Tibial nerve (tissue), 4 donors: Measurements from ENCODE around the gene CDH7. TPM values are rescaled to one million over a fixed set of nuclear protein-coding genes. Genes with fewer than 3 reads are reported as not detected.

ENCODE experiments used
- DNase-seq, 2 donors: peaks; one replicate each; pipeline ENCODE4 v3.0.0-alpha.2; 2019; ENCODE audit warnings: low spot score in 2 of 2
- H3K27ac ChIP-seq, 4 donors: fragments of 200-600 bp; sonication (generic) in 3 of 4; one replicate each; pipeline ENCODE4 v1.5.1; 2017 to 2019; ENCODE audit warnings: mild to moderate bottlenecking in 1 of 4
- H3K27me3 ChIP-seq, 2 donors: fragments of 200-600 bp; sonication (generic) in 1 of 2; one replicate each; pipeline versions ENCODE4 v1.5.1 to v1.6.0; 2017 to 2019
- H3K36me3 ChIP-seq, 3 donors: fragments of 200-600 bp; sonication (generic); one replicate each; pipeline ENCODE4 v1.5.1; 2018 to 2019
- H3K4me1 ChIP-seq, 4 donors: fragments of 200-600 bp; sonication (generic) in 3 of 4; one replicate each; pipeline ENCODE4 v1.5.1; 2017 to 2019
- H3K4me3 ChIP-seq, 4 donors: fragments of 200-600 bp; sonication (generic) in 3 of 4; one replicate each; pipeline ENCODE4 v1.5.1; 2017 to 2019; ENCODE audit warnings: mild to moderate bottlenecking in 1 of 4, moderate library complexity in 1 of 4
- H3K9me3 ChIP-seq, 4 donors: fragments of 200-600 bp; sonication (generic) in 3 of 4; one replicate each; pipeline ENCODE4 v1.5.1; 2017 to 2019
- EP300 ChIP-seq, 2 donors: sonication (generic); formaldehyde crosslinking; IDR thresholded peaks; one replicate each; pipeline ENCODE4 v1.6.1; 2017; ENCODE audit warnings: antibody characterized with exemption in 2 of 2, mild to moderate bottlenecking in 1 of 2
- POLR2A ChIP-seq, 2 donors: fragments of 450-650 bp; IDR thresholded peaks; one replicate each; pipeline ENCODE4 v1.6.1; 2017; ENCODE audit warnings: antibody characterized with exemption in 2 of 2, mild to moderate bottlenecking in 2 of 2, moderate library complexity in 2 of 2
- WGBS, 2 donors: methylation state at CpG; one replicate each; pipeline ENCODE4 v1.1.5; 2018; 5-methylcytosine and 5-hydroxymethylcytosine counted together
- total RNA-seq, 4 donors: library from RNA; depleted of rRNA; stranded (reverse); fragments of >200 nt; gene quantifications; one replicate each; pipeline ENCODE4 v1.1.0, GENCODE V29; 2016
- TF ChIP-seq, protein P1 (sequence below), 5 experiments: fragments of 200-600 bp in 3 of 5; fragments of 450-650 bp in 2 of 5; sonication (generic) in 3 of 5; IDR thresholded peaks; one replicate each; pipeline ENCODE4 v1.5.1; 2016 to 2019; ENCODE audit warnings: antibody characterized with exemption in 5 of 5, mild to moderate bottlenecking in 3 of 5, moderate library complexity in 2 of 5

The CDH7 gene
- total RNA-seq, 4 donors from 2014 or later = 16.5 to 27.2 (median 22.5) TPM

DNA sequence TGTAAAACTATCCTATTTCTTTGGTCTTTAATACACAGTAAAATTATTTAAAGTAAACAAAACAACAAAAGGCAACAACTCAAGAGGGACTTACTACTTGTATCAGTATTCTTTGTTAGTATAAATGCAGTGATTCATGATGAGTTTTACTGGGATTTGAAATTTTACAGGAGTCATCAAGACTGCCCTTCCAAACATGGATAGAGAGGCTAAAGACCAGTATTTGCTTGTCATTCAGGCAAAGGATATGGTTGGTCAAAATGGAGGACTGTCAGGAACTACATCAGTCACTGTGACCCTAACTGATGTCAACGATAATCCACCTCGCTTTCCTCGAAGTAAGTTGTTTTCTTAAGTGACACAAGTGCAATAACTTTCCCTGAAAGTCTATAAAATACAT is 71.1 kb downstream of the CDH7 start:
- Histone ChIP-seq H3K4me1 (no peaks in the 10 kb centered on the region), H3K27ac (no peak overlapping the region), H3K36me3 (no peaks in the 10 kb centered on the region), H3K9me3 (no peaks in the 10 kb centered on the region), H3K27me3 (no peaks in the 10 kb centered on the region), H3K4me3 (no peak overlapping the region)
- DNase-seq = no peak
- 89 to 92% methylated on average over 3 of the region's 3 CpGs for WGBS, 2 donors
- TF ChIP-seq EP300 (IDR thresholded peaks at IDR 0.05) = no peak
- TF ChIP-seq POLR2A (IDR thresholded peaks at IDR 0.05) = no peak
- TF ChIP-seq, protein P1, sequence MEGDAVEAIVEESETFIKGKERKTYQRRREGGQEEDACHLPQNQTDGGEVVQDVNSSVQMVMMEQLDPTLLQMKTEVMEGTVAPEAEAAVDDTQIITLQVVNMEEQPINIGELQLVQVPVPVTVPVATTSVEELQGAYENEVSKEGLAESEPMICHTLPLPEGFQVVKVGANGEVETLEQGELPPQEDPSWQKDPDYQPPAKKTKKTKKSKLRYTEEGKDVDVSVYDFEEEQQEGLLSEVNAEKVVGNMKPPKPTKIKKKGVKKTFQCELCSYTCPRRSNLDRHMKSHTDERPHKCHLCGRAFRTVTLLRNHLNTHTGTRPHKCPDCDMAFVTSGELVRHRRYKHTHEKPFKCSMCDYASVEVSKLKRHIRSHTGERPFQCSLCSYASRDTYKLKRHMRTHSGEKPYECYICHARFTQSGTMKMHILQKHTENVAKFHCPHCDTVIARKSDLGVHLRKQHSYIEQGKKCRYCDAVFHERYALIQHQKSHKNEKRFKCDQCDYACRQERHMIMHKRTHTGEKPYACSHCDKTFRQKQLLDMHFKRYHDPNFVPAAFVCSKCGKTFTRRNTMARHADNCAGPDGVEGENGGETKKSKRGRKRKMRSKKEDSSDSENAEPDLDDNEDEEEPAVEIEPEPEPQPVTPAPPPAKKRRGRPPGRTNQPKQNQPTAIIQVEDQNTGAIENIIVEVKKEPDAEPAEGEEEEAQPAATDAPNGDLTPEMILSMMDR (IDR thresholded peaks at IDR 0.05) = no peak

DNA sequence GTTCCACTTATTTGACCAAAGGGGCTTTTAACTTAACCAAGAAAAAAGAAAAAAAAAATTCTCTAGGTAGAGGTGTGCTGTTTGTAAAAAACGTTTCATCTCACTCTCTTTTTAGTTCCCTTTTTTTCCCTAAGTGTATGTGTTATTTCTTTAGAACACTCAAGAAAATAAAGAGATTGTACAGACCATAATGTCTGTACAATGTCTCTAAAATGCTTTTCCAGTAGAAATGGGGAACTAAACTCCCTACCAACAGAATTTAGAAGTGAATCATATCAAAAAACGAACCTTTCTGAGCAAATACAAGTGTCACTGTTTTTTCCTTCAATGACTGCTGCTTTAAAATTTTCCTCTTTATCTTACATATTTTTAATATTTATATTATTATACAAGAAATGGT is 72.0 kb downstream of the CDH7 start:
- no peak overlapping the region for H3K27ac ChIP-seq
- H3K36me3 ChIP-seq = no peaks in the 10 kb centered on the region
- TF ChIP-seq POLR2A (IDR thresholded peaks at IDR 0.05) = no peak
- TF ChIP-seq, protein P1 (IDR thresholded peaks at IDR 0.05) = no peak
- TF ChIP-seq EP300 (IDR thresholded peaks at IDR 0.05) = no peak

DNA sequence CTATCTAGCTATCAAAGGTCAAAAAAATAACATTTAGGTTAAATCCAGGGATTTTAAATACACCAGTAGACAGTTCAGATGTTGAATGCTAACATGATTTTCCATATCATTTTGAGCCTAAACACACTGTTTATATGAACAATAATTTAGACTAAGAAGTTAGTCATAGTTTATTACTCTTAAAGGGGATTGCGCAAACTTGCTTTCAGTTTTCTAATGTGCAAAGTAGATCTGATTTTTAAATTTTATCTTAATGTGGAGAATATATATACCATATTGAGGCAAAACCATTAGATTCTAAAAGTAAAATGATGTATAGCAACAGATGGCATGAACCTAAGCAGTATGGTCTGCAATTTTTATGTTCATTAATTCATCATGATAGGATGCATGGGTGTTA is 76.6 kb downstream of the CDH7 start:
- Histone ChIP-seq H3K27me3 (no peaks in the 10 kb centered on the region), H3K4me1 (no peaks in the 10 kb centered on the region), H3K27ac (no peak overlapping the region), H3K36me3 (no peaks in the 10 kb centered on the region), H3K4me3 (no peak overlapping the region), H3K9me3 (no peaks in the 10 kb centered on the region)
- 97 to 98% methylated on average over 1 of the region's 1 CpG for WGBS, 2 donors
- TF ChIP-seq EP300 (IDR thresholded peaks at IDR 0.05) (no peak), POLR2A (IDR thresholded peaks at IDR 0.05) (no peak)
- TF ChIP-seq, protein P1 (IDR thresholded peaks at IDR 0.05) = no peak
- DNase-seq = no peak

More for the DNA sequence above, 72.0 kb downstream of the CDH7 start:
- DNase-seq = no peak
- Histone ChIP-seq H3K9me3 (no peaks in the 10 kb centered on the region), H3K4me3 (no peak overlapping the region), H3K4me1 (no peaks in the 10 kb centered on the region), H3K27me3 (no peaks in the 10 kb centered on the region)
- 55 to 56% methylated on average over 2 of the region's 2 CpGs for WGBS, 2 donors

DNA sequence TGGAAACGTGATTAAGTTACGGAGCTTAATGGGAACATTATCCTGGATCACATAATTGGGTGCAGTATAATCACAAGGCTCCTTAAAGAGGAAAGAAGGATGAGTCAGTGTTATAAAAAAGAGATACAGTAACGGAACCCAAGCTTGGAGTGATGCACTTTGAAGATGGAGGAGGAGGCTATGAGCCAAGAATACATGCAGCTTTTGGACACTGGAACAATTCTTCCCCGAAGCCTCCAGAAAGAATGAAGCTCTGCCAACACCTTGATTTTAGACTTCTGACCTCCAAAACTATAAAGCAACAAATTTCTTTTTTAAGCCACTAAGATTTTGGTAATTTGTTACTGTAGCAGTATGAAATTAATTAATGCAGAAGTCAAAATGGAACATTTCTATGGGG is 85.1 kb downstream of the CDH7 start:
- DNase-seq = no peak
- no peaks in the 10 kb centered on the region for H3K36me3 ChIP-seq
- 66 to 68% methylated on average over 4 of the region's 4 CpGs for WGBS, 2 donors
- H3K27me3 ChIP-seq = no peaks in the 10 kb centered on the region
- H3K4me3 ChIP-seq = no peak overlapping the region
- TF ChIP-seq, protein P1 (IDR thresholded peaks at IDR 0.05) = no peak
- TF ChIP-seq EP300 (IDR thresholded peaks at IDR 0.05) (no peak), POLR2A (IDR thresholded peaks at IDR 0.05) (no peak)
- no peaks in the 10 kb centered on the region for H3K4me1 ChIP-seq
- no peak overlapping the region for H3K27ac ChIP-seq
- H3K9me3 ChIP-seq = peaks cover 0 to 7% (median 0%) of the 10 kb centered on the region in 4 donors

DNA sequence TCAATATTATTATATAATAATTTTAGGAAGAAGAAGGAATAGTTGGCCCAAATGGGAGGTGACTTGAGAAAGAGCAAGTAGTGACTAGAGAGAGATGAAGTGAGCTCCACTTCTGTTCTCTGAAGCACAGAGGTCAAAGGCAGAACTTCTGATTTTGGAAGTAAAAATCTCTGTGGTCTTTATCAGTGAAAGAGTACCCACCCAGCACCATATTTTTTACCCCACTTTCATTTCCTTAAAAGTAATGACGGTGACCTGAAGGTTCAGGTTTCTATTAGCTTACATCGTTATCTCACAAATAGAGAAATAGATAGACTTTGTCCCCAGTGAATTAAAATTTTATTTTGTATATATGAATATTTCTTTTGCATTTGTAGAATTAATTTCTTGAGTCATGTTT is 95.3 kb downstream of the CDH7 start:
- no peak for DNase-seq
- WGBS, 2 donors = 85 to 89% methylated on average over 2 of the region's 2 CpGs
- H3K9me3 ChIP-seq = no peaks in the 10 kb centered on the region
- TF ChIP-seq, protein P1 (IDR thresholded peaks at IDR 0.05) = no peak
- TF ChIP-seq EP300 (IDR thresholded peaks at IDR 0.05) (no peak), POLR2A (IDR thresholded peaks at IDR 0.05) (no peak)
- no peaks in the 10 kb centered on the region for H3K27me3 ChIP-seq
- H3K36me3 ChIP-seq = no peaks in the 10 kb centered on the region
- no peak overlapping the region for H3K4me3 ChIP-seq
- H3K27ac ChIP-seq = no peak overlapping the region
- H3K4me1 ChIP-seq = no peaks in the 10 kb centered on the region
